ENCODE measurements around the gene EPB41L5. TPM values are rescaled to one million over a fixed set of nuclear protein-coding genes. Genes with fewer than 3 reads are reported as not detected.

The EPB41L5 gene
- total and polyA plus RNA-seq, 9 of the 15 experiments (the other 6 are each of a cell fraction or from before 2014, with no cell fraction given) = 2.3 to 14.1 (median 8.2) TPM

DNA sequence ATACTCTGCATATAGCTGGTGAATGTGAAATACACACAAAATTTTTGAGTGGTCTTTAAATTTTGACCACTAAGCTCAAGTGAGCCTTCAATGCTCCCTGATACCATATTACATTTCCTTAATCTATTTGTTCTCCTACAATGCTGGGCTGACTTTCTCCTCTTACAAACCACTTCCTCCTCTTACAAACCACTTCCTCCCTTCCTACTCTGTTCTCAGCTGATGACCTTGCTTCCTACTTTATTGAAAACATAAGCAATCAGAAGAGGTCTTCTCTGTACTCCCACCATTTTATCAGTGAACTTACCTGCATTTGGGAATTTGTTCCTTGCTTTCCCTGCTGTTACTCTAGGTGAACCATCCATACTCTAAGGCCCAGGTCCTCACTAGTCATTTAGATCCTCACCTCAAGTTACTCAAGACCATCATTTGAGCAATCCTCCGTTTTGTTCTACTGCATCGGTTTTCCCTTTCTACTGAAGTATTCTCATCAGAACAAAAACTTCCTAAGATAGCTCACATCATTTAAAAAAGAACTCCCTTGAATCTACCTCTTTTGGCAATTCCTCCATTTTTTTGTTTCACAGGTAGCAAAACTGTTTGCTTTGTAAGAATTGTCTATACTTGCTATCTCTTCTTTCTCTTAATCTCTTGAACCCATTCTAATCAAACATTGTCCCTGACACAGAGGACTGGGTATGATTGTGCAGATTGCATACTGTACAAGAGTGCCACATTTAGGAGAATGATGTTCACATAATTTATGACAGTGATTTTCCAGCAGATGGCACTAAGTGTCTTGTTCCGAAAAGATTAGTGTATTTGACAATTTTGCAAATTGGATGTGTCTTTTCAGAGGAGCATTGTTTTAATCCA is 96.5 kb downstream of the EPB41L5 start (continued):
- TF ChIP-seq, protein P1, sequence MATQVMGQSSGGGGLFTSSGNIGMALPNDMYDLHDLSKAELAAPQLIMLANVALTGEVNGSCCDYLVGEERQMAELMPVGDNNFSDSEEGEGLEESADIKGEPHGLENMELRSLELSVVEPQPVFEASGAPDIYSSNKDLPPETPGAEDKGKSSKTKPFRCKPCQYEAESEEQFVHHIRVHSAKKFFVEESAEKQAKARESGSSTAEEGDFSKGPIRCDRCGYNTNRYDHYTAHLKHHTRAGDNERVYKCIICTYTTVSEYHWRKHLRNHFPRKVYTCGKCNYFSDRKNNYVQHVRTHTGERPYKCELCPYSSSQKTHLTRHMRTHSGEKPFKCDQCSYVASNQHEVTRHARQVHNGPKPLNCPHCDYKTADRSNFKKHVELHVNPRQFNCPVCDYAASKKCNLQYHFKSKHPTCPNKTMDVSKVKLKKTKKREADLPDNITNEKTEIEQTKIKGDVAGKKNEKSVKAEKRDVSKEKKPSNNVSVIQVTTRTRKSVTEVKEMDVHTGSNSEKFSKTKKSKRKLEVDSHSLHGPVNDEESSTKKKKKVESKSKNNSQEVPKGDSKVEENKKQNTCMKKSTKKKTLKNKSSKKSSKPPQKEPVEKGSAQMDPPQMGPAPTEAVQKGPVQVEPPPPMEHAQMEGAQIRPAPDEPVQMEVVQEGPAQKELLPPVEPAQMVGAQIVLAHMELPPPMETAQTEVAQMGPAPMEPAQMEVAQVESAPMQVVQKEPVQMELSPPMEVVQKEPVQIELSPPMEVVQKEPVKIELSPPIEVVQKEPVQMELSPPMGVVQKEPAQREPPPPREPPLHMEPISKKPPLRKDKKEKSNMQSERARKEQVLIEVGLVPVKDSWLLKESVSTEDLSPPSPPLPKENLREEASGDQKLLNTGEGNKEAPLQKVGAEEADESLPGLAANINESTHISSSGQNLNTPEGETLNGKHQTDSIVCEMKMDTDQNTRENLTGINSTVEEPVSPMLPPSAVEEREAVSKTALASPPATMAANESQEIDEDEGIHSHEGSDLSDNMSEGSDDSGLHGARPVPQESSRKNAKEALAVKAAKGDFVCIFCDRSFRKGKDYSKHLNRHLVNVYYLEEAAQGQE (IDR thresholded peaks at IDR 0.05; ENCODE audit: borderline replicate concordance) = peak; percentile 54; the same call in 1 of the 2 replicates
- TF ChIP-seq, protein P1 (CRISPR knock-in tag; IDR thresholded peaks at IDR 0.05; ENCODE audit: low read depth) = no peak
- TF ChIP-seq, protein P2, sequence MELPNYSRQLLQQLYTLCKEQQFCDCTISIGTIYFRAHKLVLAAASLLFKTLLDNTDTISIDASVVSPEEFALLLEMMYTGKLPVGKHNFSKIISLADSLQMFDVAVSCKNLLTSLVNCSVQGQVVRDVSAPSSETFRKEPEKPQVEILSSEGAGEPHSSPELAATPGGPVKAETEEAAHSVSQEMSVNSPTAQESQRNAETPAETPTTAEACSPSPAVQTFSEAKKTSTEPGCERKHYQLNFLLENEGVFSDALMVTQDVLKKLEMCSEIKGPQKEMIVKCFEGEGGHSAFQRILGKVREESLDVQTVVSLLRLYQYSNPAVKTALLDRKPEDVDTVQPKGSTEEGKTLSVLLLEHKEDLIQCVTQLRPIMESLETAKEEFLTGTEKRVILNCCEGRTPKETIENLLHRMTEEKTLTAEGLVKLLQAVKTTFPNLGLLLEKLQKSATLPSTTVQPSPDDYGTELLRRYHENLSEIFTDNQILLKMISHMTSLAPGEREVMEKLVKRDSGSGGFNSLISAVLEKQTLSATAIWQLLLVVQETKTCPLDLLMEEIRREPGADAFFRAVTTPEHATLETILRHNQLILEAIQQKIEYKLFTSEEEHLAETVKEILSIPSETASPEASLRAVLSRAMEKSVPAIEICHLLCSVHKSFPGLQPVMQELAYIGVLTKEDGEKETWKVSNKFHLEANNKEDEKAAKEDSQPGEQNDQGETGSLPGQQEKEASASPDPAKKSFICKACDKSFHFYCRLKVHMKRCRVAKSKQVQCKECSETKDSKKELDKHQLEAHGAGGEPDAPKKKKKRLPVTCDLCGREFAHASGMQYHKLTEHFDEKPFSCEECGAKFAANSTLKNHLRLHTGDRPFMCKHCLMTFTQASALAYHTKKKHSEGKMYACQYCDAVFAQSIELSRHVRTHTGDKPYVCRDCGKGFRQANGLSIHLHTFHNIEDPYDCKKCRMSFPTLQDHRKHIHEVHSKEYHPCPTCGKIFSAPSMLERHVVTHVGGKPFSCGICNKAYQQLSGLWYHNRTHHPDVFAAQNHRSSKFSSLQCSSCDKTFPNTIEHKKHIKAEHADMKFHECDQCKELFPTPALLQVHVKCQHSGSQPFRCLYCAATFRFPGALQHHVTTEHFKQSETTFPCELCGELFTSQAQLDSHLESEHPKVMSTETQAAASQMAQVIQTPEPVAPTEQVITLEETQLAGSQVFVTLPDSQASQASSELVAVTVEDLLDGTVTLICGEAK (IDR thresholded peaks at IDR 0.05) = peak; percentile 75
- TF ChIP-seq, protein P2 (CRISPR knock-in tag; IDR thresholded peaks at IDR 0.05) = no peak
- TF ChIP-seq SPI1 (IDR thresholded peaks at IDR 0.05; ENCODE audit: borderline replicate concordance, low read depth, low read length) (peak; percentile 93; the same call in 1 of the 2 replicates), ZNF143 (CRISPR knock-in tag; IDR thresholded peaks at IDR 0.05) (no peak), MAFG (tag; conservative IDR thresholded peaks at IDR 0.05) (0 out of 2 replicates have a peak, but pooled peaks have one; percentile 11)
